HCT116 (cell line): ENCODE measurements around the gene ELANE. TPM values are rescaled to one million over a fixed set of nuclear protein-coding genes. Genes with fewer than 3 reads are reported as not detected.

ENCODE experiments used
- ATAC-seq: fragments of 200-7000 bp; cut with Tn5 transposase; 2 replicates; pipeline ENCODE4 v1.9.1; 2020; ENCODE audit warnings: mild to moderate bottlenecking, moderate library complexity
- BruUV-seq: library from RNA; stranded (reverse); fragments of 400-500 nt; replicated peaks from 2 replicates; lab custom pipeline; 2021; lab: Mats Ljungman, UMichigan
- CTCF ChIA-PET: fragments of 300-600 bp; sonication (Branson Sonifier 250); formaldehyde crosslinking; loops from one replicate; lab custom pipeline; 2021; ENCODE audit warnings: antibody characterized with exemption; lab: Charles Lee
- POLR2A ChIA-PET: fragments of 300-600, 350-600 bp; sonication (Branson Sonifier 250); formaldehyde crosslinking; loops from one replicate; lab custom pipeline; 2021; ENCODE audit warnings: antibody characterized with exemption; lab: Charles Lee
- RAD21 ChIA-PET, 2 experiments: fragments of 300-600 bp; sonication (Branson Sonifier 250); formaldehyde crosslinking; loops; one replicate each; lab custom pipeline; 2023; ENCODE audit warnings: low total read pairs in 2 of 2; ENCODE audit not compliant: uncharacterized antibody in 2 of 2, unreplicated experiment in 2 of 2, low non-redundant PET in 1 of 2; lab: Charles Lee
- DNase-seq: peaks from one replicate; pipeline ENCODE4 v3.0.0-alpha.2; 2010; ENCODE audit warnings: low read depth, low spot score
- H2AFZ ChIP-seq: fragments of 200-600 bp; shearing (Covaris generic), sonication (generic); 2 replicates; pipeline ENCODE4 v1.6.1; 2017; ENCODE audit warnings: low read depth, mixed run types, mixed read lengths, antibody characterized with exemption, low read length; ENCODE audit not compliant: poor library complexity, severe bottlenecking
- H3K27ac ChIP-seq: 2 replicates; pipeline ENCODE4 v1.5.1; 2012; ENCODE audit warnings: low read depth, low read length
- H3K27me3 ChIP-seq: fragments of 200-600 bp; sonication (generic); 2 replicates; pipeline ENCODE4 v1.6.1; 2016; ENCODE audit warnings: mixed run types, low read length, mixed read lengths; ENCODE audit not compliant: insufficient read depth
- H3K36me3 ChIP-seq, 2 experiments: fragments of 200-500 bp in 1 of 2; fragments of 200-600 bp in 1 of 2; sonication (Bioruptor generic) in 1 of 2; sonication (generic) in 1 of 2; 2 replicates each; pipeline versions ENCODE4 v1.5.1 to v1.6.1; 2014 to 2016; ENCODE audit warnings: low read length in 2 of 2, inconsistent platforms in 1 of 2, mixed read lengths in 1 of 2, mixed run types in 1 of 2; ENCODE audit not compliant: insufficient read depth in 2 of 2, control insufficient read depth in 1 of 2
- H3K4me1 ChIP-seq, 2 experiments: fragments of 200-600 bp in 1 of 2; sonication (generic) in 1 of 2; 2 replicates each; pipeline versions ENCODE4 v1.5.1 to v1.6.1; 2012 to 2017; ENCODE audit warnings: low read length in 2 of 2, inconsistent platforms in 1 of 2, mild to moderate bottlenecking in 1 of 2, mixed read lengths in 1 of 2, mixed run types in 1 of 2, moderate library complexity in 1 of 2; ENCODE audit not compliant: insufficient read depth in 2 of 2, control insufficient read depth in 1 of 2
- H3K4me2 ChIP-seq: fragments of 200-600 bp; sonication (generic); 2 replicates; pipeline ENCODE4 v1.6.1; 2017; ENCODE audit warnings: mixed run types, low read length, mixed read lengths
- H3K4me3 ChIP-seq, 2 experiments: fragments of 200-600 bp in 1 of 2; sonication (generic) in 1 of 2; replicated peaks in 1 of 2; 2 replicates each; pipeline ENCODE4 v1.5.1; 2011 to 2016; ENCODE audit warnings: low read length in 2 of 2, control low read depth in 1 of 2, low read depth in 1 of 2, mild to moderate bottlenecking in 1 of 2, mixed read lengths in 1 of 2, mixed run types in 1 of 2
- H3K79me2 ChIP-seq: fragments of 200-600 bp; sonication (generic); 2 replicates; pipeline ENCODE4 v1.6.1; 2017; ENCODE audit warnings: mild to moderate bottlenecking, mixed run types, low read length, moderate library complexity, mixed read lengths; ENCODE audit not compliant: insufficient read depth
- H3K9ac ChIP-seq: fragments of 200-600 bp; sonication (generic); 2 replicates; pipeline ENCODE4 v1.6.1; 2016; ENCODE audit warnings: low read length, mixed read lengths
- H3K9me2 ChIP-seq: fragments of 200-600 bp; sonication (generic), shearing (Covaris generic); 2 replicates; pipeline ENCODE4 v1.6.1; 2017; ENCODE audit warnings: mixed run types, mild to moderate bottlenecking, moderate library complexity; ENCODE audit not compliant: insufficient read depth
- H3K9me3 ChIP-seq, 2 experiments: fragments of 200-500 bp in 1 of 2; fragments of 200-600 bp in 1 of 2; sonication (Bioruptor generic) in 1 of 2; sonication (generic) in 1 of 2; 2 replicates each; pipeline ENCODE4 v1.6.1; 2014 to 2017; ENCODE audit warnings: low read length in 2 of 2, mixed read lengths in 2 of 2, inconsistent platforms in 1 of 2, low read depth in 1 of 2, mild to moderate bottlenecking in 1 of 2, mixed run types in 1 of 2, moderate library complexity in 1 of 2; ENCODE audit not compliant: control insufficient read depth in 1 of 2, insufficient read depth in 1 of 2
- H4K20me1 ChIP-seq: fragments of 200-600 bp; sonication (generic), shearing (Covaris generic); 2 replicates; pipeline ENCODE4 v1.6.1; 2017; ENCODE audit warnings: mixed run types, mild to moderate bottlenecking, moderate library complexity; ENCODE audit not compliant: insufficient read depth
- CBX3 ChIP-seq: IDR thresholded peaks from 2 replicates; pipeline ENCODE4 v1.6.1; 2012; ENCODE audit warnings: low read depth
- CEBPB ChIP-seq: IDR thresholded peaks from 2 replicates; pipeline ENCODE4 v1.6.1; 2012; ENCODE audit warnings: low read depth
- EGR1 ChIP-seq: IDR thresholded peaks from 2 replicates; pipeline ENCODE4 v1.6.1; 2012; ENCODE audit warnings: low read depth
- ELF1 ChIP-seq: IDR thresholded peaks from 2 replicates; pipeline ENCODE4 v1.6.1; 2012; ENCODE audit warnings: low read depth, borderline replicate concordance
- EZH2 ChIP-seq: fragments of 200-600 bp; sonication (generic); IDR thresholded peaks from 2 replicates; pipeline ENCODE4 v1.6.1; 2017; ENCODE audit warnings: antibody characterized with exemption, mixed run types
- EZH2phosphoT487 ChIP-seq: fragments of 200-600 bp; IDR thresholded peaks from 2 replicates; pipeline ENCODE4 v1.6.1; 2018; ENCODE audit warnings: antibody characterized with exemption, borderline replicate concordance
- RAD21 ChIP-seq: IDR thresholded peaks from 2 replicates; pipeline ENCODE4 v1.6.1; 2012; ENCODE audit warnings: low read depth, mild to moderate bottlenecking
- SIN3A ChIP-seq: IDR thresholded peaks from 2 replicates; pipeline ENCODE4 v1.6.1; 2012; ENCODE audit warnings: low read depth
- TCF7L2 ChIP-seq: IDR thresholded peaks from 2 replicates; pipeline ENCODE4 v1.7.0; 2011; ENCODE audit warnings: borderline replicate concordance, inconsistent platforms; ENCODE audit not compliant: insufficient read depth, insufficient read length; ENCODE audit errors: extremely low read depth
- YY1 ChIP-seq: IDR thresholded peaks from 2 replicates; pipeline ENCODE4 v1.6.1; 2011; ENCODE audit warnings: low read length, low read depth, moderate library complexity, mild to moderate bottlenecking; ENCODE audit not compliant: insufficient replicate concordance; ENCODE audit errors: extremely low read depth
- ZNF274 ChIP-seq: fragments of 200-500 bp; sonication (Bioruptor generic); IDR thresholded peaks from 2 replicates; pipeline ENCODE4 v1.6.1; 2014; ENCODE audit warnings: mild to moderate bottlenecking, low read depth, low read length, inconsistent platforms
- intact Hi-C: fragments of 100-400 bp; cut with micrococcal nuclease; formaldehyde crosslinking; loops from 2 replicates; pipeline ENCODE4 v1.10.0; 2022
- total RNA-seq: library from RNA; stranded (reverse); gene quantifications from one replicate; pipeline ENCODE4 v1.2.1, GENCODE V29; 2021; ENCODE audit not compliant: unreplicated experiment
- TF ChIP-seq, protein P1 (sequence below): IDR thresholded peaks from 2 replicates; pipeline ENCODE4 v1.6.1; 2012; ENCODE audit warnings: low read depth
- TF ChIP-seq, protein P2 (sequence below): IDR thresholded peaks from 2 replicates; pipeline ENCODE4 v1.6.1; 2011; ENCODE audit warnings: mild to moderate bottlenecking, low read length, moderate library complexity; ENCODE audit not compliant: insufficient replicate concordance; ENCODE audit errors: extremely low read depth
- TF ChIP-seq, protein P3 (sequence below): IDR thresholded peaks from 2 replicates; pipeline ENCODE4 v1.6.1; 2012
- TF ChIP-seq, protein P4 (sequence below): IDR thresholded peaks from 2 replicates; pipeline ENCODE4 v1.6.1; 2012

ELANE gene
- total RNA-seq, 1 experiment from 2014 or later: not detected

DNA sequence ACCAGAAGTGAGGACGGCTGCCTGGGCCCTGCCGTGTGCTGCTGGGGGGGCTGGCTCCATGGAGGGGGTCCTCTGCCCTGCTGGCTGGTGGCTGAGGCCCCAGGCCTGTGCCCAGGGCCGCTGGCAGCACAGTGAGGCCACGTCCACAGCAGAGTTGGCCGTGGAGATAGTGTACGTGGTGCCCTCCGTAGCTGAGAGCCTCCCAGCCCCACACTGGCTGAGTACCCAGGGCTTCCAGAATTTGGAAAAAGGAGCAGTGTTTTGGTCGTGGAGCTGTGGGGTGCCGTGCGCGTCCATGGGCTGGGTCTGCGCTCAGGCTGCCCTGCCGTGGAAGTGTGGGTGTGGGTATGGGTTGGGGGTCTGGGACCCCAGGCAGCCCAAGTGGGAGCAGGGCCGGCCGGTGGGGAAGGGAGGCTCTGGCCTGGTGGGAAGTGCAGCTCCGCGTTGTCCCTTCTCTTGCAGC, 49.0 kb upstream of the ELANE start (continued):
- TF ChIP-seq, protein P1, sequence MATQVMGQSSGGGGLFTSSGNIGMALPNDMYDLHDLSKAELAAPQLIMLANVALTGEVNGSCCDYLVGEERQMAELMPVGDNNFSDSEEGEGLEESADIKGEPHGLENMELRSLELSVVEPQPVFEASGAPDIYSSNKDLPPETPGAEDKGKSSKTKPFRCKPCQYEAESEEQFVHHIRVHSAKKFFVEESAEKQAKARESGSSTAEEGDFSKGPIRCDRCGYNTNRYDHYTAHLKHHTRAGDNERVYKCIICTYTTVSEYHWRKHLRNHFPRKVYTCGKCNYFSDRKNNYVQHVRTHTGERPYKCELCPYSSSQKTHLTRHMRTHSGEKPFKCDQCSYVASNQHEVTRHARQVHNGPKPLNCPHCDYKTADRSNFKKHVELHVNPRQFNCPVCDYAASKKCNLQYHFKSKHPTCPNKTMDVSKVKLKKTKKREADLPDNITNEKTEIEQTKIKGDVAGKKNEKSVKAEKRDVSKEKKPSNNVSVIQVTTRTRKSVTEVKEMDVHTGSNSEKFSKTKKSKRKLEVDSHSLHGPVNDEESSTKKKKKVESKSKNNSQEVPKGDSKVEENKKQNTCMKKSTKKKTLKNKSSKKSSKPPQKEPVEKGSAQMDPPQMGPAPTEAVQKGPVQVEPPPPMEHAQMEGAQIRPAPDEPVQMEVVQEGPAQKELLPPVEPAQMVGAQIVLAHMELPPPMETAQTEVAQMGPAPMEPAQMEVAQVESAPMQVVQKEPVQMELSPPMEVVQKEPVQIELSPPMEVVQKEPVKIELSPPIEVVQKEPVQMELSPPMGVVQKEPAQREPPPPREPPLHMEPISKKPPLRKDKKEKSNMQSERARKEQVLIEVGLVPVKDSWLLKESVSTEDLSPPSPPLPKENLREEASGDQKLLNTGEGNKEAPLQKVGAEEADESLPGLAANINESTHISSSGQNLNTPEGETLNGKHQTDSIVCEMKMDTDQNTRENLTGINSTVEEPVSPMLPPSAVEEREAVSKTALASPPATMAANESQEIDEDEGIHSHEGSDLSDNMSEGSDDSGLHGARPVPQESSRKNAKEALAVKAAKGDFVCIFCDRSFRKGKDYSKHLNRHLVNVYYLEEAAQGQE: no peak

DNA sequence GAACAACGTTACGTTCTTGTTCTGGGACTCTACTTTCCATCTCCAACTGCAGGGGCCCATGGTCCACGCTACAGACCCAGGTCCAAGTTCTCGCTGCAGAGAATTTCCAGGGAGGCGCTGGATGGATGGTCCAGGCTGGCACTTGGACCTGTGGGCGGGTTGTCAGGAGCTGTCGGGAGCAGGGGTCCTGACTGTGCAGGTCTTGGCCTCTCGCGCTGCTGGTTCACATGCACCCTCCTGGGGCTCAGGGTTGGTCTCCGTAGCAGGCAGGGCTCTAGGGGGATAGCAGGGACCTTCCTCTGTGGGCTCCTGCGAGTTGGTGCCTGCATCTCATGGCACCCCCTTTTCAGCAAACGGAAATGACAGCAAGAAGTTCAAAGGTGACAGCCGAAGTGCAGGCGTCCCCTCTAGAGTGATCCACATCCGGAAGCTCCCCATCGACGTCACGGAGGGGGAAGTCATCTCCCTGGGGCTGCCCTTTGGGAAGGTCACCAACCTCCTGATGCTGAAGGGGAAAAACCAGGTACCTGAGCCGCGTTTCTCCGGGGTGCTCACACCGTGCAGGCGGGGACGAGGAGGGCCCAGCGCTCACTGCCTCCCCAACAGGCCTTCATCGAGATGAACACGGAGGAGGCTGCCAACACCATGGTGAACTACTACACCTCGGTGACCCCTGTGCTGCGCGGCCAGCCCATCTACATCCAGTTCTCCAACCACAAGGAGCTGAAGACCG, 48.3 kb upstream of the ELANE start:
- no peaks in the 10 kb centered on the region for H3K9me3 ChIP-seq
- peaks cover 60 to 98% of the 10 kb centered on the region in 2 experiments; a peak in 3 of 4 replicates for H3K36me3 ChIP-seq
- no peak for TF ChIP-seq CEBPB
- TF ChIP-seq CBX3: no peak
- no peak for TF ChIP-seq SIN3A
- no peak for TF ChIP-seq ZNF274
- TF ChIP-seq ELF1: no peak
- TF ChIP-seq, protein P2, sequence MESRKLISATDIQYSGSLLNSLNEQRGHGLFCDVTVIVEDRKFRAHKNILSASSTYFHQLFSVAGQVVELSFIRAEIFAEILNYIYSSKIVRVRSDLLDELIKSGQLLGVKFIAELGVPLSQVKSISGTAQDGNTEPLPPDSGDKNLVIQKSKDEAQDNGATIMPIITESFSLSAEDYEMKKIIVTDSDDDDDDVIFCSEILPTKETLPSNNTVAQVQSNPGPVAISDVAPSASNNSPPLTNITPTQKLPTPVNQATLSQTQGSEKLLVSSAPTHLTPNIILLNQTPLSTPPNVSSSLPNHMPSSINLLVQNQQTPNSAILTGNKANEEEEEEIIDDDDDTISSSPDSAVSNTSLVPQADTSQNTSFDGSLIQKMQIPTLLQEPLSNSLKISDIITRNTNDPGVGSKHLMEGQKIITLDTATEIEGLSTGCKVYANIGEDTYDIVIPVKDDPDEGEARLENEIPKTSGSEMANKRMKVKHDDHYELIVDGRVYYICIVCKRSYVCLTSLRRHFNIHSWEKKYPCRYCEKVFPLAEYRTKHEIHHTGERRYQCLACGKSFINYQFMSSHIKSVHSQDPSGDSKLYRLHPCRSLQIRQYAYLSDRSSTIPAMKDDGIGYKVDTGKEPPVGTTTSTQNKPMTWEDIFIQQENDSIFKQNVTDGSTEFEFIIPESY: no peak
- TF ChIP-seq, protein P3, sequence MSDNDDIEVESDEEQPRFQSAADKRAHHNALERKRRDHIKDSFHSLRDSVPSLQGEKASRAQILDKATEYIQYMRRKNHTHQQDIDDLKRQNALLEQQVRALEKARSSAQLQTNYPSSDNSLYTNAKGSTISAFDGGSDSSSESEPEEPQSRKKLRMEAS: no peak
- no peak for TF ChIP-seq RAD21
- no peak for TF ChIP-seq EZH2
- TF ChIP-seq YY1: no peak
- TF ChIP-seq, protein P4, sequence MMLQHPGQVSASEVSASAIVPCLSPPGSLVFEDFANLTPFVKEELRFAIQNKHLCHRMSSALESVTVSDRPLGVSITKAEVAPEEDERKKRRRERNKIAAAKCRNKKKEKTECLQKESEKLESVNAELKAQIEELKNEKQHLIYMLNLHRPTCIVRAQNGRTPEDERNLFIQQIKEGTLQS: no peak
- TF ChIP-seq TCF7L2: no peak
- TF ChIP-seq EGR1: no peak
- no peak for TF ChIP-seq EZH2phosphoT487
- ChIA-PET POLR2A (no interaction called here), CTCF (no interaction called here), RAD21 (no interaction called here)
- H3K9me2 ChIP-seq: no peaks in the 10 kb centered on the region
- peaks cover 100% of the 10 kb centered on the region for H3K79me2 ChIP-seq
- DNase-seq: no peak
- intact Hi-C loops: no loop called here
- no peak overlapping the region for H3K4me3 ChIP-seq
- no peak overlapping the region for H2AFZ ChIP-seq
- no peak overlapping the region for H3K4me2 ChIP-seq
- no peak overlapping the region; the same call in 1 of the 2 replicates for H3K27ac ChIP-seq
- peaks cover 17 to 28% of the 10 kb centered on the region in 2 experiments for H3K4me1 ChIP-seq
- H3K27me3 ChIP-seq: no peaks in the 10 kb centered on the region
- BruUV-seq: no TSS peak
- H4K20me1 ChIP-seq: peaks cover 66% of the 10 kb centered on the region; the same call in 1 of the 2 replicates
- no peak for ATAC-seq
- H3K9ac ChIP-seq: no peak overlapping the region
